ENCODE results near the gene ALG14.
"Not testable (repeated sequence)": the region's sequence is repeated elsewhere in the genome, so short reads cannot be mapped to it uniquely, and the experiment has no call there.

DNA sequence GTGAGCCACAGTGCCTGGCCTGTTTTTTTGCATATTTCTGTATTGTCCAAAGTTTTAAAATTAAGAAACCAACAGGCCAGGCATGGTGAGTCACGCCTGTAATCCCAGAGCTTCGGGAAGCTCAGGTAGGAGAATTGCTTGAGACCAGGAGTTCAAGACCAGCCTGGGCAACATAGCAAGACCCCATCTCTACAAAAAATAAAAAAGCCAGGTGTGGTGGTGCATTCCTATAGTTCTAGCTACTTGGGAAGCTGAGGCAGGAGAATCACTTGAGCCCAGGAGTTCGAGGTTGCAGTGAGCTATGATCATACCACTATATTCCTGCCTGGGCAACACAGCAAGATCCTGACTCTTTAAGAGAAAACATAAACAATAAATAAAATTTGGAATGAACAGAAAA is 25.1 kb downstream of the ALG14 start:
- TF ChIP-seq, protein P1, sequence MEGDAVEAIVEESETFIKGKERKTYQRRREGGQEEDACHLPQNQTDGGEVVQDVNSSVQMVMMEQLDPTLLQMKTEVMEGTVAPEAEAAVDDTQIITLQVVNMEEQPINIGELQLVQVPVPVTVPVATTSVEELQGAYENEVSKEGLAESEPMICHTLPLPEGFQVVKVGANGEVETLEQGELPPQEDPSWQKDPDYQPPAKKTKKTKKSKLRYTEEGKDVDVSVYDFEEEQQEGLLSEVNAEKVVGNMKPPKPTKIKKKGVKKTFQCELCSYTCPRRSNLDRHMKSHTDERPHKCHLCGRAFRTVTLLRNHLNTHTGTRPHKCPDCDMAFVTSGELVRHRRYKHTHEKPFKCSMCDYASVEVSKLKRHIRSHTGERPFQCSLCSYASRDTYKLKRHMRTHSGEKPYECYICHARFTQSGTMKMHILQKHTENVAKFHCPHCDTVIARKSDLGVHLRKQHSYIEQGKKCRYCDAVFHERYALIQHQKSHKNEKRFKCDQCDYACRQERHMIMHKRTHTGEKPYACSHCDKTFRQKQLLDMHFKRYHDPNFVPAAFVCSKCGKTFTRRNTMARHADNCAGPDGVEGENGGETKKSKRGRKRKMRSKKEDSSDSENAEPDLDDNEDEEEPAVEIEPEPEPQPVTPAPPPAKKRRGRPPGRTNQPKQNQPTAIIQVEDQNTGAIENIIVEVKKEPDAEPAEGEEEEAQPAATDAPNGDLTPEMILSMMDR (IDR thresholded peaks at IDR 0.05; ENCODE audit: insufficient read depth, low read length): not testable (repeated sequence)
- not testable (repeated sequence) for TF ChIP-seq GABPA, POLR2AphosphoS5 (IDR thresholded peaks at IDR 0.05; ENCODE audit: low read depth)
